GM19025 (cell line): Measurements from ENCODE around the gene ZNF488.
"Not testable (repeated sequence)": the region's sequence is repeated elsewhere in the genome, so short reads cannot be mapped to it uniquely, and the experiment has no call there.

Source experiments
- ATAC-seq: cut with Tn5 transposase; IDR thresholded peaks from one replicate; pipeline ENCODE4 v1.9.1; 2021; ENCODE audit warnings: mild to moderate bottlenecking, low read depth, moderate library complexity; ENCODE audit not compliant: unreplicated experiment

Gene ZNF488

GRCh38 chr10:47386104-47386503 lies 2.0 kb upstream of the ZNF488 start:
- not testable (repeated sequence) for ATAC-seq

GRCh38 chr10:47383261-47384147 lies 589 bp downstream of the ZNF488 start:
- no peak for ATAC-seq

- ATAC-seq, result no peak
Measured at GRCh38 chr10:47381427-47382379, 2.4 kb downstream of the ZNF488 start.

- ATAC-seq, result no peak
Measured at GRCh38 chr10:47381103-47381395, 3.0 kb downstream of the ZNF488 start.

- no peak for ATAC-seq
Measured at GRCh38 chr10:47380341-47381102, 3.6 kb downstream of the ZNF488 start.

- no peak for ATAC-seq
Measured at GRCh38 chr10:47379901-47380300, 4.2 kb downstream of the ZNF488 start.

- no peak for ATAC-seq
Measured at GRCh38 chr10:47379445-47379785, 4.7 kb downstream of the ZNF488 start.

- no peak for ATAC-seq
Measured at GRCh38 chr10:47378606-47379444, 5.3 kb downstream of the ZNF488 start.

GRCh38 chr10:47378183-47378510 lies 5.9 kb downstream of the ZNF488 start:
- ATAC-seq, result no peak

- ATAC-seq, result no peak
Measured at GRCh38 chr10:47376522-47377220, 7.4 kb downstream of the ZNF488 start.

- no peak for ATAC-seq
Measured at GRCh38 chr10:47374611-47375536, 9.2 kb downstream of the ZNF488 start.

GRCh38 chr10:47372726-47373125 lies 11.4 kb downstream of the ZNF488 start:
- no peak for ATAC-seq

GRCh38 chr10:47371629-47372485 lies 12.2 kb downstream of the ZNF488 start:
- ATAC-seq, result no peak

- no peak for ATAC-seq
Measured at GRCh38 chr10:47370878-47371277, 13.2 kb downstream of the ZNF488 start.

- ATAC-seq, result no peak
Measured at GRCh38 chr10:47370015-47370767, 13.9 kb downstream of the ZNF488 start.

- ATAC-seq, result no peak
Measured at GRCh38 chr10:47369251-47369894, 14.7 kb downstream of the ZNF488 start.
